Parathyroid adenoma (tissue), 2 donors: Measurements from ENCODE around the gene AUH.

Experiments
- H2AFZ ChIP-seq: fragments of 300-600 bp; sonication (generic); one replicate; pipeline ENCODE4 v1.7.0; 2017; ENCODE audit warnings: antibody characterized with exemption, mild to moderate bottlenecking
- H3K27ac ChIP-seq: fragments of 300-600 bp; sonication (generic); one replicate; pipeline ENCODE4 v1.7.0; 2017
- H3K27me3 ChIP-seq: fragments of 300-600 bp; sonication (generic); one replicate; pipeline ENCODE4 v1.7.0; 2017; ENCODE audit warnings: low read length; ENCODE audit not compliant: control insufficient read depth, insufficient read depth
- H3K36me3 ChIP-seq: fragments of 300-600 bp; sonication (generic); one replicate; pipeline ENCODE4 v1.7.0; 2017; ENCODE audit warnings: low read length; ENCODE audit not compliant: control insufficient read depth, insufficient read depth
- H3K4me1 ChIP-seq: fragments of 300-600 bp; sonication (generic); one replicate; pipeline ENCODE4 v1.7.0; 2017; ENCODE audit warnings: control low read depth
- H3K4me2 ChIP-seq: fragments of 300-600 bp; sonication (generic); one replicate; pipeline ENCODE4 v1.7.0; 2017; ENCODE audit warnings: low read length
- H3K4me3 ChIP-seq: fragments of 300-600 bp; sonication (generic); one replicate; pipeline ENCODE4 v1.7.0; 2017; ENCODE audit warnings: low read depth, low read length
- H3K79me2 ChIP-seq: fragments of 300-600 bp; sonication (generic); one replicate; pipeline ENCODE4 v1.7.0; 2017; ENCODE audit warnings: control low read depth
- H3K9ac ChIP-seq: fragments of 300-600 bp; sonication (generic); one replicate; pipeline ENCODE4 v1.7.0; 2017; ENCODE audit warnings: mild to moderate bottlenecking
- H3K9me3 ChIP-seq: fragments of 300-600 bp; sonication (generic); one replicate; pipeline ENCODE4 v1.7.0; 2017; ENCODE audit warnings: low read length; ENCODE audit not compliant: control insufficient read depth
- TF ChIP-seq, protein P1 (sequence below): fragments of 300-600 bp; sonication (generic); IDR thresholded peaks from one replicate; pipeline ENCODE4 v1.7.0; 2017; ENCODE audit warnings: antibody characterized with exemption, mild to moderate bottlenecking
- donor health status: primary hyperparathyroidism.

The AUH gene

DNA sequence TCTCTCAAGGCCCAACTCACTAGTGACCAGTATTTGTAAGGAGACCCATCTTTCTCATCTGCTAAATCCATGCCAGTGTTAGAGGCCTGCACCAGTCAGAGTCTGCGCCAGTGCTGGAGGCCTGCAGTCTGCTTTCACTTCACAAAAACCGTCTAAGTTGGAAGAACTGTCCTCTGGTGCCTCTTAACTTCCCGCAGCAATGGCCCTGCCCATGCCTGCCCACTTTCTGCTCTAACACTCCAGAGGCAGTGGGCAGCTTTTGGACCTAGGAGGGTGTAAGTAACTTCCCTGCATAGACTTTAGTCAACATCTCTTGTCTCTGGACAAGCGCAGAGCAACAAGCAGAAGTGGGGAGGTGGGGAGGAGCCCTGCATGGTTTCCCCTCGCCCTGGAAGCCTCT lies 152.9 kb downstream of the AUH start:
- no peak overlapping the region for H3K4me2 ChIP-seq
- H3K9ac ChIP-seq: no peak overlapping the region
- no peak overlapping the region for H3K4me3 ChIP-seq
- no peaks in the 10 kb centered on the region for H3K9me3 ChIP-seq
- peak overlapping the region; percentile 60 for H3K27ac ChIP-seq
- H3K27me3 ChIP-seq: no peaks in the 10 kb centered on the region
- no peaks in the 10 kb centered on the region for H3K79me2 ChIP-seq
- H3K4me1 ChIP-seq: peaks cover 16% of the 10 kb centered on the region
- TF ChIP-seq, protein P1, sequence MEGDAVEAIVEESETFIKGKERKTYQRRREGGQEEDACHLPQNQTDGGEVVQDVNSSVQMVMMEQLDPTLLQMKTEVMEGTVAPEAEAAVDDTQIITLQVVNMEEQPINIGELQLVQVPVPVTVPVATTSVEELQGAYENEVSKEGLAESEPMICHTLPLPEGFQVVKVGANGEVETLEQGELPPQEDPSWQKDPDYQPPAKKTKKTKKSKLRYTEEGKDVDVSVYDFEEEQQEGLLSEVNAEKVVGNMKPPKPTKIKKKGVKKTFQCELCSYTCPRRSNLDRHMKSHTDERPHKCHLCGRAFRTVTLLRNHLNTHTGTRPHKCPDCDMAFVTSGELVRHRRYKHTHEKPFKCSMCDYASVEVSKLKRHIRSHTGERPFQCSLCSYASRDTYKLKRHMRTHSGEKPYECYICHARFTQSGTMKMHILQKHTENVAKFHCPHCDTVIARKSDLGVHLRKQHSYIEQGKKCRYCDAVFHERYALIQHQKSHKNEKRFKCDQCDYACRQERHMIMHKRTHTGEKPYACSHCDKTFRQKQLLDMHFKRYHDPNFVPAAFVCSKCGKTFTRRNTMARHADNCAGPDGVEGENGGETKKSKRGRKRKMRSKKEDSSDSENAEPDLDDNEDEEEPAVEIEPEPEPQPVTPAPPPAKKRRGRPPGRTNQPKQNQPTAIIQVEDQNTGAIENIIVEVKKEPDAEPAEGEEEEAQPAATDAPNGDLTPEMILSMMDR: no peak
- H3K36me3 ChIP-seq: no peaks in the 10 kb centered on the region
- no peak overlapping the region for H2AFZ ChIP-seq

DNA sequence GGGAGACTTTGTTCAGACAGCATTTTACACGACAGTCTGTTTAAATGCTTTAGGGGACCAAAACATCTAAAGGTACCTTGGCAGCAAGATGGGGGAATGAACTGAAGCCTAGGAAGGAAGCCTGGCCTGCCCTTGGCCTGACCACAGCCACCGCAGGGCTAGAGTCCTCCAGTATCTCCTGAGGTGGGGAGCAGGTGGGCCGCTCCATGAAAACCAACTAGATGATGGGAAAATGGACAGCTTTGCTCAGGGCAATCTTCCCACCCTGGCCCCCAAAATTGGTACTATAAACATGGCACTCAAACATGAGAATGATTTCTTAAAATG lies 153.3 kb downstream of the AUH start:
- Histone ChIP-seq H2AFZ (peak overlapping the region; percentile 33), H3K79me2 (no peaks in the 10 kb centered on the region), H3K4me2 (peak overlapping the region; percentile 18), H3K9me3 (no peaks in the 10 kb centered on the region), H3K36me3 (no peaks in the 10 kb centered on the region), H3K27ac (peak overlapping the region; percentile 60), H3K9ac (no peak overlapping the region), H3K4me3 (no peak overlapping the region), H3K4me1 (peaks cover 16% of the 10 kb centered on the region), H3K27me3 (no peaks in the 10 kb centered on the region)
- TF ChIP-seq, protein P1: no peak

DNA sequence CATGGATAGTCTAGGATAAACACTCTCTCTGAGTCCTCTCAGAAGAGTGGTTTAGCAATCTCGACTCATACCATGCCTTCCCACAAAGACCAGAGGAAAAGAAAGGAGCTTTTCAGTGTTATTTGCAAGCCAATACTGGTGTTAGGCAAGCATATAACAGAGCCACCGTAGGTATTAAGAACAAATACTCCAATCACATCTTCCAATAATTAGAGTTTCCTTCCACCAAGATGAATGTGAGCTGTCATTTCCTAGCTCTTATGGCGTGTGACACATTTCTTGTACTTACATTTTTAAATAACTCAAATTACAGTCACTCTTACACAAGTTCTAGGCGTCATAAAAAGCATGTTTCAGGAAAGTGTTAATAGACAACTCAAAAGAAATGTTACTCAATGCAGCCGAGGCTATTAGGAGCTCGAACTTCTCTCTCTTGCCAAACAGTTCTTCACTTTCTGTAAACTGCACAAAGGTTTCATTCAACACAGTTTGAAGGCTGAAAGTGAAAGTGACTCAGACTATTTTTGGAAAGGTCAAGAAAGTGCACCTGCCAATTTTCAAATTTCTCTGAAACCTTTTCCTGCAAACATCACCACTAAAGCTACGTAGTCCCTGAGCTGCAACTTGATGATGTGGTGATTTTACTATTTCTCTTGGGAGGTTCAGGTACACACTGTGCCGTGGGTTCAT lies 153.8 kb downstream of the AUH start:
- H3K4me2 ChIP-seq: peak overlapping the region; percentile 18
- H3K9me3 ChIP-seq: no peaks in the 10 kb centered on the region
- H3K27ac ChIP-seq: peak overlapping the region; percentile 60
- TF ChIP-seq, protein P1: no peak
- H3K36me3 ChIP-seq: no peaks in the 10 kb centered on the region
- H3K9ac ChIP-seq: no peak overlapping the region
- no peak overlapping the region for H3K4me3 ChIP-seq
- peak overlapping the region; percentile 33 for H2AFZ ChIP-seq
- H3K4me1 ChIP-seq: peaks cover 16% of the 10 kb centered on the region
- no peaks in the 10 kb centered on the region for H3K79me2 ChIP-seq
- no peaks in the 10 kb centered on the region for H3K27me3 ChIP-seq

DNA sequence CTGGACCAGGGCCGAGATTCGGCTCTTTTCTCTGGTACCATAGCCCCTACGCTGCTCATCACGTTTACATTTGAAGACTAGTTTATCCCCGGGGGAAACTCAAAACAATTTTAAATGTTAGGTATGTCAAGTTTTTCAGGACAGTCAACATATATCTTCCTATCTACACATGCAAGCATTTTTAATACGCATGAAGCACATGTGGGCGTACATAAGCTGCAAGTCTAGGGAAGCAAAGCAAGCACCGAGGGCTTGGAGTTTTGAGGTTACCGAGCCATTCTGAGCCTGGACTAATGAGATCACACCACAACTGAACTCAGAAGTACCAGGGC lies 154.4 kb downstream of the AUH start:
- Histone ChIP-seq H3K9me3 (no peaks in the 10 kb centered on the region), H3K9ac (no peak overlapping the region), H3K4me2 (no peak overlapping the region), H3K27me3 (no peaks in the 10 kb centered on the region), H3K27ac (peak overlapping the region; percentile 60), H3K4me3 (no peak overlapping the region), H2AFZ (peak overlapping the region; percentile 33), H3K79me2 (no peaks in the 10 kb centered on the region), H3K4me1 (peaks cover 16% of the 10 kb centered on the region), H3K36me3 (no peaks in the 10 kb centered on the region)
- TF ChIP-seq, protein P1: no peak

DNA sequence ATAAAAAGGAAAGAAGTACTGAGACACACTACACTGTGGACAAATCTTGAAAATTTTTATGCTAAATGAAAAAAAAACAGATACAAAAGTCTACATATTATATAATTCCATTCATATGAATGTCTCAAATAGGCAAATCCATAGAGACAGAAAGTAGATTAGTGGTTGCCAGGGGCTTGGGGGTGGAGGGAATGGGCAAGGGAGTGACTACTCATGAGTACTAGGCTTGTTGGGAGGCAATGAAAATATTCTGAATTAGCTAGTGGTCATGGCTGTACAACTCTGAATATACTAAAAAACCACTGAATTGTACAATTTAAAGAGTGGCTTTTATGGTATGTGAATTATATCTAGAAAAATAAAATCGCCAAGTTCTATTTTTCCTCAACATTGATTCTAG lies 154.9 kb downstream of the AUH start:
- Histone ChIP-seq H2AFZ (no peak overlapping the region), H3K4me2 (no peak overlapping the region), H3K36me3 (no peaks in the 10 kb centered on the region), H3K9me3 (no peaks in the 10 kb centered on the region), H3K27ac (no peak overlapping the region), H3K9ac (no peak overlapping the region), H3K79me2 (no peaks in the 10 kb centered on the region), H3K27me3 (no peaks in the 10 kb centered on the region), H3K4me1 (peaks cover 16% of the 10 kb centered on the region), H3K4me3 (no peak overlapping the region)
- TF ChIP-seq, protein P1: no peak
